H1 (cell line): ENCODE measurements around the gene TYMS. TPM values are rescaled to one million over a fixed set of nuclear protein-coding genes. Genes with fewer than 3 reads are reported as not detected.
A peak's percentile ranks its signal among the peaks of the same experiment; 100 is the strongest.

Source experiments
- CTCF ChIA-PET: fragments of 300-600 bp; sonication (Branson Sonifier 250); formaldehyde crosslinking; loops from one replicate; lab custom pipeline; 2021; ENCODE audit not compliant: partially characterized antibody; lab: Charles Lee
- POLR2A ChIA-PET: fragments of 300-600 bp; sonication (Branson Sonifier 250); formaldehyde crosslinking; loops from one replicate; lab custom pipeline; 2021; ENCODE audit warnings: inconsistent platforms; ENCODE audit not compliant: partially characterized antibody; lab: Charles Lee
- DNase-seq, 2 experiments: peaks; one replicate each; pipeline versions ENCODE4 v3.0.0 to v3.0.0-alpha.2; 2010 to 2022; ENCODE audit warnings: low spot score in 2 of 2, low read depth in 1 of 2, mixed read lengths in 1 of 2
- FAIRE-seq: peaks from 2 replicates; lab custom pipeline; 2011; peaks lifted over from hg19 to GRCh38; lab: Jason Lieb, UNC
- H2AFZ ChIP-seq: 2 replicates; pipeline ENCODE4 v1.8.1; 2012; ENCODE audit warnings: low read length, inconsistent platforms
- H2AK5ac ChIP-seq: 2 replicates; pipeline ENCODE4 v1.6.1; 2013; ENCODE audit warnings: low read depth, low read length
- H2BK120ac ChIP-seq: replicated peaks from 2 replicates; pipeline ENCODE3; 2013; ENCODE audit warnings: low read depth, low read length, inconsistent platforms
- H2BK12ac ChIP-seq: 2 replicates; pipeline ENCODE4 v1.6.1; 2013; ENCODE audit warnings: low read depth, low read length
- H2BK15ac ChIP-seq: 2 replicates; pipeline ENCODE4 v1.6.1; 2013; ENCODE audit warnings: low read length
- H2BK20ac ChIP-seq: 2 replicates; pipeline ENCODE4 v1.6.1; 2013; ENCODE audit warnings: low read length
- H2BK5ac ChIP-seq: 2 replicates; pipeline ENCODE4 v1.6.1; 2013; ENCODE audit warnings: low read depth, low read length
- H3K14ac ChIP-seq: 2 replicates; pipeline ENCODE4 v1.6.1; 2013; ENCODE audit warnings: inconsistent platforms; ENCODE audit not compliant: insufficient read length
- H3K18ac ChIP-seq: 2 replicates; pipeline ENCODE4 v1.6.1; 2013; ENCODE audit warnings: low read length; ENCODE audit errors: extremely low read depth
- H3K23ac ChIP-seq: 2 replicates; pipeline ENCODE4 v1.6.1; 2013; ENCODE audit warnings: inconsistent platforms; ENCODE audit not compliant: insufficient read length
- H3K23me2 ChIP-seq: 2 replicates; pipeline ENCODE4 v1.6.1; 2013; ENCODE audit warnings: low read depth, low read length
- H3K27ac ChIP-seq: 2 replicates; pipeline ENCODE4 v1.6.1; 2011; ENCODE audit warnings: low read depth, low read length, inconsistent platforms
- H3K27me3 ChIP-seq, 4 experiments: replicated peaks in 1 of 4; 1 replicate in 1 of 4; 2 replicates in 3 of 4; pipeline versions ENCODE4 v1.6.1 to v1.8.1; 2011 to 2013; ENCODE audit warnings: low read length in 3 of 4, mild to moderate bottlenecking in 3 of 4, inconsistent platforms in 2 of 4, mixed read lengths in 2 of 4, moderate library complexity in 1 of 4; ENCODE audit not compliant: control insufficient read depth in 3 of 4, insufficient read depth in 3 of 4; ENCODE audit errors: extremely low read depth in 1 of 4
- H3K36me3 ChIP-seq, 4 experiments: 2 replicates each; pipeline versions ENCODE4 v1.6.1 to v1.8.1; 2011 to 2013; ENCODE audit warnings: mild to moderate bottlenecking in 4 of 4, low read length in 3 of 4, moderate library complexity in 2 of 4, control low read depth in 1 of 4, inconsistent platforms in 1 of 4; ENCODE audit not compliant: insufficient read depth in 4 of 4, control insufficient read depth in 2 of 4
- H3K4ac ChIP-seq: replicated peaks from 2 replicates; pipeline ENCODE3; 2013; ENCODE audit warnings: low read length, low read depth, mixed read lengths, inconsistent platforms; ENCODE audit not compliant: insufficient read length
- H3K4me1 ChIP-seq, 4 experiments: replicated peaks in 1 of 4; 1 replicate in 1 of 4; 2 replicates in 3 of 4; pipeline versions ENCODE4 v1.6.1 to v1.8.1; 2011 to 2013; ENCODE audit warnings: low read length in 3 of 4, inconsistent platforms in 2 of 4, mixed read lengths in 1 of 4; ENCODE audit not compliant: insufficient read depth in 4 of 4, control insufficient read depth in 3 of 4
- H3K4me2 ChIP-seq, 2 experiments: 2 replicates each; pipeline versions ENCODE4 v1.6.1 to v1.8.1; 2011 to 2013; ENCODE audit warnings: low read depth in 2 of 2, low read length in 2 of 2, control low read depth in 1 of 2, inconsistent platforms in 1 of 2, mild to moderate bottlenecking in 1 of 2; ENCODE audit not compliant: insufficient read depth in 1 of 2
- H3K4me3 ChIP-seq, 4 experiments: fragments of 200-600, 300-600 bp in 1 of 4; sonication (generic), shearing (Covaris generic), sonication (Bioruptor Twin) in 1 of 4; 2 replicates each; pipeline versions ENCODE4 v1.5.1 to v1.8.1; 2011 to 2016; ENCODE audit warnings: low read length in 4 of 4, low read depth in 3 of 4, control low read depth in 2 of 4, inconsistent platforms in 2 of 4, mild to moderate bottlenecking in 2 of 4, mixed read lengths in 1 of 4, moderate library complexity in 1 of 4; ENCODE audit not compliant: insufficient read depth in 2 of 4; ENCODE audit errors: extremely low read depth in 1 of 4
- H3K56ac ChIP-seq: replicated peaks from 2 replicates; pipeline ENCODE3; 2013; ENCODE audit warnings: low read depth, mild to moderate bottlenecking, mixed read lengths, low read length, inconsistent platforms; ENCODE audit not compliant: insufficient read length
- H3K79me1 ChIP-seq: 2 replicates; pipeline ENCODE4 v1.6.1; 2013; ENCODE audit warnings: low read depth, low read length, control low read depth
- H3K79me2 ChIP-seq, 2 experiments: 2 replicates each; pipeline versions ENCODE4 v1.6.1 to v1.8.1; 2012 to 2013; ENCODE audit warnings: low read length in 2 of 2, mild to moderate bottlenecking in 2 of 2, inconsistent platforms in 1 of 2; ENCODE audit not compliant: insufficient read depth in 2 of 2, control insufficient read depth in 1 of 2
- H3K9ac ChIP-seq, 4 experiments: replicated peaks in 1 of 4; 1 replicate in 1 of 4; 2 replicates in 3 of 4; pipeline versions ENCODE4 v1.6.1 to v1.8.1; 2011 to 2013; ENCODE audit warnings: low read depth in 3 of 4, low read length in 3 of 4, control low read depth in 2 of 4, mild to moderate bottlenecking in 2 of 4, moderate library complexity in 2 of 4, inconsistent platforms in 1 of 4; ENCODE audit errors: extremely low read depth in 1 of 4
- H3K9me3 ChIP-seq, 2 experiments: 2 replicates each; pipeline versions ENCODE4 v1.6.1 to v1.8.1; 2012 to 2013; ENCODE audit warnings: mild to moderate bottlenecking in 2 of 2, moderate library complexity in 2 of 2, control low read depth in 1 of 2, inconsistent platforms in 1 of 2, low read depth in 1 of 2, low read length in 1 of 2, mixed read lengths in 1 of 2; ENCODE audit not compliant: insufficient read depth in 2 of 2
- H4K20me1 ChIP-seq, 2 experiments: replicated peaks in 1 of 2; 2 replicates each; pipeline versions ENCODE3 to v1.8.1; 2011 to 2013; ENCODE audit warnings: inconsistent platforms in 2 of 2, low read length in 2 of 2, mild to moderate bottlenecking in 1 of 2; ENCODE audit not compliant: insufficient read depth in 2 of 2, control insufficient read depth in 1 of 2
- H4K5ac ChIP-seq: 2 replicates; pipeline ENCODE4 v1.6.1; 2013; ENCODE audit warnings: low read length, low read depth, mixed read lengths, inconsistent platforms; ENCODE audit not compliant: insufficient read length
- H4K8ac ChIP-seq: 2 replicates; pipeline ENCODE4 v1.8.0; 2013; ENCODE audit warnings: mild to moderate bottlenecking, moderate library complexity, low read length, inconsistent platforms; ENCODE audit not compliant: insufficient read depth; ENCODE audit errors: extremely low read depth
- H4K91ac ChIP-seq: replicated peaks from 2 replicates; pipeline ENCODE3; 2013; ENCODE audit warnings: low read length, mixed read lengths, inconsistent platforms; ENCODE audit not compliant: insufficient read length
- SP1 ChIP-seq: IDR thresholded peaks from 2 replicates; pipeline ENCODE4 v1.6.1; 2011; ENCODE audit warnings: low read depth, low read length
- SP2 ChIP-seq: IDR thresholded peaks from 2 replicates; pipeline ENCODE4 v1.6.1; 2012; ENCODE audit warnings: mild to moderate bottlenecking, low read length, inconsistent platforms
- WGBS, 2 experiments: shearing (Covaris generic) in 1 of 2; methylation state at CpG; one replicate each; pipeline versions ENCODE4 v1.1.6 to v1.1.7; 2013 to 2015; ENCODE audit warnings: low lambda C conversion rate in 2 of 2, mixed read lengths in 2 of 2, inconsistent platforms in 1 of 2, low coverage in 1 of 2, missing lambda C conversion rate in 1 of 2; ENCODE audit not compliant: insufficient replicate concordance in 2 of 2, insufficient coverage in 1 of 2, insufficient read length in 1 of 2; ENCODE audit errors: extremely low coverage in 1 of 2, missing lambda C conversion rate in 1 of 2; 5-methylcytosine and 5-hydroxymethylcytosine counted together
- polyA plus RNA-seq, 7 experiments: library from polyadenylated mRNA; depleted of rRNA in 3 of 7; stranded (reverse) in 5 of 7; unstranded in 2 of 7; fragments of >200 nt in 5 of 7; fragments of 200-250 nt in 2 of 7; gene quantifications; 1 replicate in 5 of 7; 2 replicates in 1 of 7; 4 replicates in 1 of 7; pipeline versions ENCODE4 v1.2.1 to v1.2.3, GENCODE V29; 2011 to 2013; ENCODE audit warnings: missing spikeins in 2 of 7, mixed read lengths in 2 of 7
- total RNA-seq: library from RNA; stranded (reverse); fragmentation: NEBNext Ultra II Directional; extraction: Animal tissue kit (Norgen Biotek cat#: 25700); gene quantifications from 2 replicates; pipeline ENCODE4 v1.2.1, GENCODE V29; 2021
- TF ChIP-seq, protein P1 (sequence below): IDR thresholded peaks from 2 replicates; pipeline ENCODE4 v1.6.1; 2012; ENCODE audit warnings: inconsistent platforms

Gene TYMS
- total and polyA plus RNA-seq, 2 of the 8 experiments (the other 6 are each of a cell fraction or from before 2014, with no cell fraction given): 91.9 to 110 TPM

DNA sequence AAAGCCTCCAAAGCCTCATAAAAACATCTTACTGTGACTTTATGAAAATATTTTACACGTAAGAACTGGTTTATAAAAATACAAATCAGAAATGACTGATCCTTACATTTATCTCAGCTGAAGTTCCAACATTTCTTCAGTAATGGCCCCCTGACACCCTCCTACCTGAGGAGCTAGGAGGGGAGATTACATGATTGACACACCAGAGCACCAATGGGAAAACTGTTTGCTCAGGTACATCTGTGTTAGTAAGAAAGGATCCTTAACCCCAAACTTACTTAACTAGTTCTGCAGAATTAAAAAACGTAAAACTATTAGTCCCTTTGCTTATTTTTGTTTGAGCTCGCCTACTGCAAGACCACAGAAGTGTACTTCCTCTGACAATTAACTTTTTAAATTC is 28.0 kb downstream of the TYMS start:
- H3K23me2 ChIP-seq: peaks cover 2% of the 10 kb centered on the region; the same call in 1 of the 2 replicates

More for the DNA sequence above, 28.0 kb downstream of the TYMS start:
- no peak overlapping the region for H2AFZ ChIP-seq
- H3K4ac ChIP-seq: no peak overlapping the region
- peak overlapping the region in 1 of 4 experiments; percentile 7; a peak in 3 of 8 replicates for H3K4me3 ChIP-seq
- DNase-seq (no peak), FAIRE-seq (no peak)
- H2BK20ac ChIP-seq: no peak overlapping the region
- no peak overlapping the region for H3K9ac ChIP-seq
- ChIA-PET POLR2A (interaction anchor here (0.6 to 1.3 kb wide), 4 partner anchors 18 to 418 kb away, joined by 3 to 6 read pairs (median 3); partner anchors contain the start of gene THOC1), CTCF (interaction anchor here (0.6 to 2.4 kb wide), 8 partner anchors 10 to 624 kb away, joined by 3 to 15 read pairs (median 4); partner anchors contain the start of gene ENOSF1)
- no peak overlapping the region for H3K27ac ChIP-seq
- no peak overlapping the region for H4K91ac ChIP-seq
- peaks cover 6 to 22% (median 15%) of the 10 kb centered on the region in 4 experiments; a peak in 7 of 8 replicates for H3K36me3 ChIP-seq
- H3K23ac ChIP-seq: no peak overlapping the region
- peak overlapping the region; percentile 35 to 47; a peak in 2 of 4 replicates for H3K4me2 ChIP-seq
- no peak overlapping the region for H3K14ac ChIP-seq
- no peak overlapping the region for H2BK15ac ChIP-seq
- no peaks in the 10 kb centered on the region for H3K79me1 ChIP-seq
- H2BK5ac ChIP-seq: no peak overlapping the region
- peaks cover 7 to 19% (median 11%) of the 10 kb centered on the region in 4 experiments for H3K4me1 ChIP-seq
- H3K56ac ChIP-seq: no peak overlapping the region
- H3K18ac ChIP-seq: no peak overlapping the region
- no peak overlapping the region for H4K5ac ChIP-seq
- H4K8ac ChIP-seq: no peak overlapping the region
- no peak overlapping the region for H2BK120ac ChIP-seq
- no peaks in the 10 kb centered on the region for H3K79me2 ChIP-seq
- TF ChIP-seq SP1 (peak; percentile 52; the same call in 1 of the 2 replicates), SP2 (peak; percentile 23; the same call in 1 of the 2 replicates)
- TF ChIP-seq, protein P1, sequence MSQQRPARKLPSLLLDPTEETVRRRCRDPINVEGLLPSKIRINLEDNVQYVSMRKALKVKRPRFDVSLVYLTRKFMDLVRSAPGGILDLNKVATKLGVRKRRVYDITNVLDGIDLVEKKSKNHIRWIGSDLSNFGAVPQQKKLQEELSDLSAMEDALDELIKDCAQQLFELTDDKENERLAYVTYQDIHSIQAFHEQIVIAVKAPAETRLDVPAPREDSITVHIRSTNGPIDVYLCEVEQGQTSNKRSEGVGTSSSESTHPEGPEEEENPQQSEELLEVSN: no peak
- TF ChIP-seq, all 59 proteins: peak for 2
- Histone ChIP-seq H2BK12ac (no peak overlapping the region), H2AK5ac (no peak overlapping the region), H4K20me1 (peaks cover 4 to 9% of the 10 kb centered on the region in 2 experiments), H3K9me3 (no peaks in the 10 kb centered on the region), H3K27me3 (peaks cover 0 to 4% (median 0%) of the 10 kb centered on the region in 4 experiments; a peak in 3 of 7 replicates)
- 72% methylated on average over 3 of the region's 3 CpGs; no CpG with 5 or more reads in 1 of the 2 experiments for WGBS, 2 experiments
